B cell (primary cell): ENCODE measurements around the gene SLC6A1. TPM values are rescaled to one million over a fixed set of nuclear protein-coding genes. Genes with fewer than 3 reads are reported as not detected.

Source experiments
- ATAC-seq: fragments of 200-7000 bp; cut with Tn5 transposase; one replicate; pipeline ENCODE4 v1.10.0; 2021; ENCODE audit warnings: low read depth, mild to moderate bottlenecking, moderate number of reproducible peaks, moderate library complexity
- CTCF ChIA-PET: fragments of 350-600 bp; sonication (Branson Sonifier 250); formaldehyde crosslinking; loops from one replicate; lab custom pipeline; 2021; ENCODE audit warnings: antibody characterized with exemption, inconsistent platforms; lab: Charles Lee
- POLR2A ChIA-PET: fragments of 350-600 bp; sonication (Branson Sonifier 250); formaldehyde crosslinking; loops from one replicate; lab custom pipeline; 2021; ENCODE audit warnings: antibody characterized with exemption; lab: Charles Lee
- DNase-seq: peaks from one replicate; pipeline ENCODE4 v3.0.0; 2013
- H2AFZ ChIP-seq: 2 replicates; pipeline ENCODE4 v1.6.1; 2012; ENCODE audit warnings: mild to moderate bottlenecking, low read depth, low read length; ENCODE audit not compliant: insufficient read depth, poor library complexity, severe bottlenecking
- H3K27ac ChIP-seq, 2 donors: 1 replicate in 1 of 2; 2 replicates in 1 of 2; pipeline ENCODE4 v1.5.1; 2012 to 2013; ENCODE audit warnings: low read length in 2 of 2, mild to moderate bottlenecking in 2 of 2, moderate library complexity in 1 of 2
- H3K27me3 ChIP-seq, 4 experiments: fragments of 200-600 bp in 1 of 4; sonication (generic) in 1 of 4; replicated peaks in 1 of 4; 1 replicate in 2 of 4; 2 replicates in 2 of 4; pipeline versions ENCODE4 v1.6.1 to v1.7.0; 2013 to 2016; ENCODE audit warnings: low read length in 3 of 4, mild to moderate bottlenecking in 2 of 4, mixed read lengths in 1 of 4, moderate library complexity in 1 of 4; ENCODE audit not compliant: insufficient read depth in 4 of 4, control insufficient read depth in 3 of 4; ENCODE audit errors: control extremely low read depth in 1 of 4
- H3K36me3 ChIP-seq, 2 experiments: replicated peaks in 1 of 2; 1 replicate in 1 of 2; 2 replicates in 1 of 2; pipeline versions ENCODE4 v1.6.1 to v1.7.1; 2013; ENCODE audit warnings: low read length in 1 of 2; ENCODE audit not compliant: insufficient read depth in 2 of 2, control insufficient read depth in 1 of 2; ENCODE audit errors: control extremely low read depth in 1 of 2, extremely low read depth in 1 of 2
- H3K4me1 ChIP-seq, 2 donors: fragments of 200-600 bp in 1 of 2; sonication (generic) in 1 of 2; 1 replicate in 1 of 2; 2 replicates in 1 of 2; pipeline versions ENCODE4 v1.5.1 to v1.6.1; 2013 to 2017; ENCODE audit warnings: low read length in 2 of 2; ENCODE audit not compliant: control insufficient read depth in 2 of 2, insufficient read depth in 2 of 2
- H3K4me2 ChIP-seq: replicated peaks from 2 replicates; pipeline ENCODE3; 2012; ENCODE audit warnings: mild to moderate bottlenecking, low read depth, low read length; ENCODE audit not compliant: poor library complexity, severe bottlenecking
- H3K4me3 ChIP-seq, 5 experiments: fragments of 200-600 bp in 1 of 5; sonication (generic) in 1 of 5; 1 replicate in 3 of 5; 2 replicates in 2 of 5; pipeline versions ENCODE4 v1.5.1 to v1.7.0; 2011 to 2016; ENCODE audit warnings: low read length in 4 of 5, mild to moderate bottlenecking in 4 of 5, low read depth in 2 of 5, control low read depth in 1 of 5, moderate library complexity in 1 of 5; ENCODE audit not compliant: insufficient read depth in 1 of 5; ENCODE audit errors: control extremely low read depth in 1 of 5, extremely low read depth in 1 of 5
- H3K79me2 ChIP-seq: fragments of 200-600 bp; sonication (generic); one replicate; pipeline ENCODE4 v1.6.0; 2016; ENCODE audit warnings: low read length; ENCODE audit not compliant: control insufficient read depth, insufficient read depth
- H3K9ac ChIP-seq: fragments of 200-600 bp; sonication (generic); 2 replicates; pipeline ENCODE4 v1.6.1; 2017; ENCODE audit warnings: mild to moderate bottlenecking, low read length, moderate library complexity
- H3K9me3 ChIP-seq, 3 donors: one replicate each; pipeline versions ENCODE4 v1.6.1 to v1.7.1; 2013; ENCODE audit warnings: low read length in 2 of 3; ENCODE audit not compliant: control insufficient read depth in 2 of 3, insufficient read depth in 1 of 3; ENCODE audit errors: control extremely low read depth in 1 of 3
- H4K20me1 ChIP-seq: 2 replicates; pipeline ENCODE4 v1.6.0; 2012; ENCODE audit warnings: mild to moderate bottlenecking, low read length; ENCODE audit not compliant: insufficient read depth, control insufficient read depth, poor library complexity, severe bottlenecking
- H3K27ac Mint-ChIP-seq: one replicate; pipeline ENCODE4 v1.8.0; 2021; ENCODE audit warnings: mixed read lengths
- H3K27me3 Mint-ChIP-seq: one replicate; pipeline ENCODE4 v1.8.0; 2021; ENCODE audit warnings: mixed read lengths
- H3K4me1 Mint-ChIP-seq: one replicate; pipeline ENCODE4 v1.8.0; 2021; ENCODE audit warnings: mixed read lengths
- H3K4me3 Mint-ChIP-seq: one replicate; pipeline ENCODE4 v1.8.0; 2021; ENCODE audit warnings: mixed read lengths
- H3K9me3 Mint-ChIP-seq: one replicate; pipeline ENCODE4 v1.8.0; 2022; ENCODE audit warnings: mixed read lengths; ENCODE audit not compliant: insufficient read depth
- CTCF ChIP-seq: fragments of 200-600 bp; IDR thresholded peaks from one replicate; pipeline ENCODE4 v1.8.0; 2022; ENCODE audit warnings: antibody characterized with exemption, mild to moderate bottlenecking
- EZH2 ChIP-seq: IDR thresholded peaks from 2 replicates; pipeline ENCODE4 v1.6.1; 2012; ENCODE audit warnings: borderline replicate concordance, low read depth, mild to moderate bottlenecking, moderate library complexity, low read length; ENCODE audit not compliant: insufficient read depth, poor library complexity, severe bottlenecking
- WGBS: methylation state at CpG from one replicate; pipeline ENCODE4 v1.1.5; 2013; ENCODE audit warnings: missing lambda C conversion rate; ENCODE audit not compliant: insufficient coverage; 5-methylcytosine and 5-hydroxymethylcytosine counted together
- intact Hi-C: fragments of 100-400 bp; cut with micrococcal nuclease; formaldehyde crosslinking; loops from one replicate; pipeline ENCODE4 v1.10.0; 2022
- polyA plus RNA-seq: library from polyadenylated mRNA; depleted of rRNA; stranded (reverse); fragments of >200 nt; gene quantifications from 2 replicates; pipeline ENCODE4 v1.2.3, GENCODE V29; 2012
- total RNA-seq, 2 donors: library from RNA; stranded (reverse); fragments of 120-200 nt in 1 of 2; gene quantifications; 1 replicate in 1 of 2; 2 replicates in 1 of 2; pipeline versions ENCODE4 v1.2.3 to v1.2.4, GENCODE V29; 2013 to 2022

SLC6A1 gene
- total and polyA plus RNA-seq, 2 donors (not counting 1 experiment from before 2014, with no cell fraction given): not detected

GRCh38 chr3:10983219-10983916, 9.2 kb upstream of the SLC6A1 start:
- H3K79me2 ChIP-seq: no peaks in the 10 kb centered on the region
- Mint-ChIP-seq H3K9me3 (no peaks in the 10 kb centered on the region), H3K27me3 (peaks cover 27% of the 10 kb centered on the region), H3K4me1 (no peaks in the 10 kb centered on the region), H3K4me3 (no peak overlapping the region), H3K27ac (no peak overlapping the region)
- WGBS: 0% methylated on average over 4 of the region's 7 CpGs
- ChIA-PET CTCF (interaction anchor here (0.6 to 1.2 kb wide), 4 partner anchors 11 to 347 kb away, joined by 3 to 5 read pairs (median 3); no protein-coding TSS in a partner anchor), POLR2A (no interaction called here)
- H3K27me3 ChIP-seq: peaks cover 0 to 11% (median 0%) of the 10 kb centered on the region in 4 experiments
- no peaks in the 10 kb centered on the region for H3K4me1 ChIP-seq
- H4K20me1 ChIP-seq: no peaks in the 10 kb centered on the region
- intact Hi-C loops: no loop called here
- no peaks in the 10 kb centered on the region for H3K36me3 ChIP-seq
- ATAC-seq (no peak), DNase-seq (peak; percentile 27)
- H3K9me3 ChIP-seq: peaks cover 0 to 2% (median 0%) of the 10 kb centered on the region in 3 donors
- no peak overlapping the region for H3K4me3 ChIP-seq
- H3K27ac ChIP-seq: no peak overlapping the region
- H2AFZ ChIP-seq: no peak overlapping the region
- no peak overlapping the region for H3K9ac ChIP-seq
- TF ChIP-seq EZH2: no peak
- TF ChIP-seq CTCF: peak; percentile 74
- no peak overlapping the region for H3K4me2 ChIP-seq

- H2AFZ ChIP-seq: no peak overlapping the region
- no CpG with 5 or more reads among the region's 1 CpG for WGBS
- no peaks in the 10 kb centered on the region for H3K4me1 ChIP-seq
- intact Hi-C loops: no loop called here
- H3K9me3 ChIP-seq: peaks cover 0 to 2% (median 0%) of the 10 kb centered on the region in 3 donors
- H3K27ac Mint-ChIP-seq: no peak overlapping the region
- H3K9me3 Mint-ChIP-seq: no peaks in the 10 kb centered on the region
- no peak for ATAC-seq
- peaks cover 29% of the 10 kb centered on the region for H3K27me3 Mint-ChIP-seq
- DNase-seq: no peak
- peaks cover 0 to 13% (median 0%) of the 10 kb centered on the region in 4 experiments for H3K27me3 ChIP-seq
- no peak overlapping the region for H3K27ac ChIP-seq
- H3K36me3 ChIP-seq: no peaks in the 10 kb centered on the region
- H3K9ac ChIP-seq: no peak overlapping the region
- H3K79me2 ChIP-seq: no peaks in the 10 kb centered on the region
- no peaks in the 10 kb centered on the region for H4K20me1 ChIP-seq
- ChIA-PET POLR2A (no interaction called here), CTCF (interaction anchor here (0.9 kb wide), 1 partner anchor 226 kb away, joined by 3 read pairs; no protein-coding TSS in a partner anchor)
- no peak overlapping the region for H3K4me3 ChIP-seq
- no peak overlapping the region for H3K4me3 Mint-ChIP-seq
- no peak overlapping the region for H3K4me2 ChIP-seq
- TF ChIP-seq CTCF (no peak), EZH2 (no peak)
- H3K4me1 Mint-ChIP-seq: no peaks in the 10 kb centered on the region
Measured at GRCh38 chr3:10984371-10984896, 8.1 kb upstream of the SLC6A1 start.
